GM12891 (cell line): ENCODE measurements around the gene HSBP1L1.

Source experiments
- PAX5 ChIP-seq: IDR thresholded peaks from 2 replicates; pipeline ENCODE4 v1.6.1; 2011; ENCODE audit warnings: low read length, moderate library complexity, mild to moderate bottlenecking; ENCODE audit not compliant: insufficient read depth, severe bottlenecking
- POLR2A ChIP-seq: IDR thresholded peaks from 2 replicates; pipeline ENCODE4 v1.6.1; 2011; ENCODE audit warnings: low read depth, low read length, control low read depth
- SPI1 ChIP-seq: IDR thresholded peaks from 2 replicates; pipeline ENCODE4 v1.6.1; 2011; ENCODE audit warnings: low read depth, low read length, control low read depth
- TAF1 ChIP-seq: IDR thresholded peaks from 2 replicates; pipeline ENCODE4 v1.6.1; 2011; ENCODE audit warnings: low read depth, low read length, control low read depth

DNA sequence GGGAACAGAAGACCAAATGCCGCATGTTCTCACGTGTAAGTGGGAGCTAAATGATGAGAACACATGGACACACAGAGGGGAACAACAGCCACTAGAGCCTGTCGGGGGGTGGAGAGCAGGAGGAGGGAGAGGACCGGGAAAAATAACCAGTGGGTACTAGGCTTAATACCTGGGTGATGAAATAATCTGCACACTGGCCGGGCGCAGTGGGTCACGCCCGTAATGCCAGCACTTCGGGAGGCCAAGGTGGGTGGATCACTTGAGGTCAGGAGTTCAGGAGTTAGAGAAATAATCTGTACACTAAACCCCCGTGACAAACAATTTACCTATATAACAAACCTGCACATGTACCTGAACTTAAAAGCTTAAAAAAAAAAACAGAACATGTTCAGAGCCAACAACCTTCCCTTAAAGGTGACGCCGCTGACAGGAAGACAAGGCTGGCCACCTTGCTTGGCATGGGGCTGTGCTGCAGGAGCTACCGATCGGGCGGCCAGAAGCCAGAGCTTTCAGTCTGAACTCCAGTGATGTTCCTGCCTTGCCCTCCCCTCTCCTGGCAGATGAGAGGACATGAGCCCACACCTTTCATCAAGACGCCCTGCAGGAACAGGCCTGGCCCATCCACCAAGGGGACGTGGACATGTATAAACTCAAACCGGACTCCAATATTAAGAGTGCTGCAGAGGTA, 24.2 kb upstream of the HSBP1L1 start:
- TF ChIP-seq PAX5, result no peak
- TF ChIP-seq POLR2A, result no peak
- TF ChIP-seq TAF1, result no peak
- no peak for TF ChIP-seq SPI1
